H9 (cell line): ENCODE results near the gene AFF1. TPM values are rescaled to one million over a fixed set of nuclear protein-coding genes. Genes with fewer than 3 reads are reported as not detected.

Source experiments
- DNase-seq: peaks from one replicate; pipeline ENCODE4 v3.0.0-alpha.2; 2017
- H2AFZ ChIP-seq: one replicate; pipeline ENCODE4 v1.6.1; 2013; ENCODE audit warnings: mild to moderate bottlenecking, low read length, control low read depth, moderate library complexity
- H2AK5ac ChIP-seq: 2 replicates; pipeline ENCODE4 v1.6.1; 2013; ENCODE audit warnings: low read length, control low read depth, mixed read lengths; ENCODE audit not compliant: insufficient read length
- H2BK120ac ChIP-seq: one replicate; pipeline ENCODE4 v1.6.1; 2013; ENCODE audit warnings: low read depth, mild to moderate bottlenecking, low read length, control low read depth, inconsistent platforms; ENCODE audit not compliant: poor library complexity, severe bottlenecking
- H2BK12ac ChIP-seq: 2 replicates; pipeline ENCODE4 v1.6.1; 2013; ENCODE audit warnings: low read length, control low read depth, mixed read lengths, low read depth; ENCODE audit not compliant: insufficient read length
- H2BK15ac ChIP-seq: 2 replicates; pipeline ENCODE4 v1.6.1; 2013; ENCODE audit warnings: low read depth, low read length, control low read depth
- H2BK20ac ChIP-seq: one replicate; pipeline ENCODE4 v1.6.1; 2013; ENCODE audit warnings: low read depth, mild to moderate bottlenecking, low read length, control low read depth, inconsistent platforms; ENCODE audit not compliant: poor library complexity, severe bottlenecking
- H2BK5ac ChIP-seq: 2 replicates; pipeline ENCODE4 v1.6.1; 2013; ENCODE audit warnings: low read length, control low read depth, mixed read lengths; ENCODE audit not compliant: insufficient read length
- H3K14ac ChIP-seq: 2 replicates; pipeline ENCODE4 v1.6.1; 2013; ENCODE audit warnings: low read length, control low read depth; ENCODE audit not compliant: insufficient read depth
- H3K18ac ChIP-seq: 2 replicates; pipeline ENCODE4 v1.6.1; 2013; ENCODE audit warnings: low read depth, mild to moderate bottlenecking, mixed read lengths, low read length, control low read depth; ENCODE audit not compliant: insufficient read length
- H3K23ac ChIP-seq: 2 replicates; pipeline ENCODE4 v1.6.1; 2013; ENCODE audit warnings: low read length, control low read depth, mixed read lengths, low read depth; ENCODE audit not compliant: insufficient read length
- H3K23me2 ChIP-seq: 2 replicates; pipeline ENCODE4 v1.6.1; 2013; ENCODE audit warnings: low read depth, mild to moderate bottlenecking, mixed read lengths, low read length, control low read depth; ENCODE audit not compliant: insufficient read length, poor library complexity, severe bottlenecking
- H3K27ac ChIP-seq: 2 replicates; pipeline ENCODE4 v1.5.1; 2013; ENCODE audit warnings: low read length, control low read depth, mixed read lengths, low read depth; ENCODE audit not compliant: insufficient read length
- H3K27me3 ChIP-seq: 2 replicates; pipeline ENCODE4 v1.6.1; 2013; ENCODE audit warnings: low read length, control low read depth, inconsistent platforms; ENCODE audit not compliant: insufficient read depth
- H3K4ac ChIP-seq: 2 replicates; pipeline ENCODE4 v1.6.1; 2013; ENCODE audit warnings: low read depth, mild to moderate bottlenecking, control low read depth, inconsistent platforms, low read length, moderate library complexity
- H3K4me1 ChIP-seq: 2 replicates; pipeline ENCODE4 v1.6.1; 2013; ENCODE audit warnings: low read length, control low read depth, inconsistent platforms; ENCODE audit not compliant: insufficient read depth
- H3K4me2 ChIP-seq: 2 replicates; pipeline ENCODE4 v1.6.1; 2013; ENCODE audit warnings: low read length, control low read depth, mixed read lengths; ENCODE audit not compliant: insufficient read length, insufficient read depth
- H3K56ac ChIP-seq: 2 replicates; pipeline ENCODE4 v1.6.1; 2013; ENCODE audit warnings: low read depth, mild to moderate bottlenecking, mixed read lengths, low read length, control low read depth; ENCODE audit not compliant: insufficient read length
- H3K79me1 ChIP-seq: 2 replicates; pipeline ENCODE4 v1.6.1; 2013; ENCODE audit warnings: low read depth, mild to moderate bottlenecking, moderate library complexity, low read length, control low read depth, inconsistent platforms; ENCODE audit not compliant: insufficient read depth, poor library complexity, severe bottlenecking
- H3K79me2 ChIP-seq: 2 replicates; pipeline ENCODE4 v1.6.1; 2013; ENCODE audit warnings: low read length, control low read depth, inconsistent platforms; ENCODE audit not compliant: insufficient read depth
- H3K9ac ChIP-seq: 2 replicates; pipeline ENCODE4 v1.6.1; 2013; ENCODE audit warnings: low read length, control low read depth, mixed read lengths; ENCODE audit not compliant: insufficient read length; ENCODE audit errors: extremely low read depth
- H3K9me3 ChIP-seq: one replicate; pipeline ENCODE4 v1.6.1; 2013; ENCODE audit warnings: low read depth, low read length, inconsistent platforms; ENCODE audit not compliant: control insufficient read depth
- H3T11ph ChIP-seq: one replicate; pipeline ENCODE4 v1.6.1; 2013; ENCODE audit warnings: mild to moderate bottlenecking, low read length, control low read depth, inconsistent platforms
- H4K20me1 ChIP-seq: one replicate; pipeline ENCODE4 v1.6.1; 2013; ENCODE audit not compliant: control insufficient read depth, insufficient read length, insufficient read depth
- H4K5ac ChIP-seq: 2 replicates; pipeline ENCODE4 v1.6.1; 2013; ENCODE audit warnings: low read depth, mild to moderate bottlenecking, mixed read lengths, low read length, control low read depth; ENCODE audit not compliant: insufficient read length
- H4K8ac ChIP-seq: replicated peaks from 2 replicates; pipeline ENCODE4 v1.6.1; 2013; ENCODE audit warnings: low read length, control low read depth, mixed read lengths, low read depth; ENCODE audit not compliant: insufficient read length
- H4K91ac ChIP-seq: 2 replicates; pipeline ENCODE4 v1.6.1; 2013; ENCODE audit warnings: low read depth, mild to moderate bottlenecking, moderate library complexity, mixed read lengths, low read length, control low read depth; ENCODE audit not compliant: insufficient read length
- H3K27ac Mint-ChIP-seq, 3 experiments: 2 replicates in 2 of 3; 3 replicates in 1 of 3; pipeline ENCODE4 v1.8.0; 2020 to 2021; ENCODE audit warnings: mixed read lengths in 3 of 3, mild to moderate bottlenecking in 1 of 3, moderate library complexity in 1 of 3
- H3K27me3 Mint-ChIP-seq: 2 replicates; pipeline ENCODE4 v1.8.0; 2021; ENCODE audit warnings: low read depth, mild to moderate bottlenecking, moderate library complexity, mixed read lengths
- H3K36me3 Mint-ChIP-seq, 3 experiments: 2 replicates in 2 of 3; 3 replicates in 1 of 3; pipeline ENCODE4 v1.8.0; 2020 to 2021; ENCODE audit warnings: low read depth in 3 of 3, mixed read lengths in 3 of 3; ENCODE audit not compliant: insufficient read depth in 1 of 3
- H3K4me1 Mint-ChIP-seq, 2 experiments: 2 replicates each; pipeline ENCODE4 v1.8.0; 2020; ENCODE audit warnings: mixed read lengths in 2 of 2
- H3K4me3 Mint-ChIP-seq, 2 experiments: 2 replicates in 1 of 2; 3 replicates in 1 of 2; pipeline ENCODE4 v1.8.0; 2020 to 2021; ENCODE audit warnings: mild to moderate bottlenecking in 2 of 2, mixed read lengths in 2 of 2, moderate library complexity in 1 of 2
- H3K9me3 Mint-ChIP-seq, 2 experiments: 2 replicates in 1 of 2; 3 replicates in 1 of 2; pipeline ENCODE4 v1.8.0; 2020; ENCODE audit warnings: mild to moderate bottlenecking in 2 of 2, mixed read lengths in 2 of 2, moderate library complexity in 1 of 2
- WGBS: extraction: QIAGEN DNeasy Blood & Tissue Kit; methylation state at CpG from one replicate; pipeline ENCODE4 v1.1.7; 2013; ENCODE audit warnings: missing lambda C conversion rate, low lambda C conversion rate, mixed read lengths; ENCODE audit not compliant: insufficient read length; ENCODE audit errors: extremely low coverage; 5-methylcytosine and 5-hydroxymethylcytosine counted together
- total RNA-seq: library from RNA; stranded (reverse); gene quantifications from 2 replicates; pipeline ENCODE4 v1.2.1, GENCODE V29; 2021
- TF ChIP-seq, protein P1 (sequence below): fragments of 200-600 bp; sonication (generic); conservative IDR thresholded peaks from 3 replicates; pipeline ENCODE4 v1.8.0; 2021; ENCODE audit warnings: antibody characterized with exemption, mild to moderate bottlenecking

The AFF1 gene
- total RNA-seq, 1 experiment from 2014 or later, result 74.5 TPM

GRCh38 chr4:87069037-87069742, 134.4 kb downstream of the AFF1 start:
- Histone ChIP-seq H3K23me2 (no peaks in the 10 kb centered on the region), H2BK120ac (no peak overlapping the region), H3K18ac (no peak overlapping the region), H4K20me1 (peaks cover 7% of the 10 kb centered on the region), H4K5ac (no peak overlapping the region), H3K27me3 (no peaks in the 10 kb centered on the region), H3T11ph (no peak overlapping the region), H2BK15ac (no peak overlapping the region), H4K8ac (no peak overlapping the region), H3K9me3 (no peaks in the 10 kb centered on the region), H3K56ac (no peak overlapping the region), H3K79me2 (peaks cover 2% of the 10 kb centered on the region; the same call in 1 of the 2 replicates), H3K79me1 (peaks cover 9% of the 10 kb centered on the region), H3K4me2 (no peak overlapping the region), H3K4ac (no peak overlapping the region), H2BK20ac (no peak overlapping the region), H3K23ac (no peak overlapping the region), H2AK5ac (no peak overlapping the region), H2BK5ac (no peak overlapping the region), H4K91ac (no peak overlapping the region), H2AFZ (no peak overlapping the region), H2BK12ac (no peak overlapping the region), H3K14ac (no peak overlapping the region), H3K9ac (no peak overlapping the region), H3K4me1 (peaks cover 8% of the 10 kb centered on the region), H3K27ac (no peak overlapping the region)
- no peak for DNase-seq
- H3K27ac Mint-ChIP-seq, result peak overlapping the region in 2 of 3 experiments; percentile 27 to 52; a peak in 2 of 7 replicates
- H3K36me3 Mint-ChIP-seq, result peaks cover 1 to 11% (median 9%) of the 10 kb centered on the region in 3 experiments; a peak in 6 of 7 replicates
- peaks cover 24 to 37% of the 10 kb centered on the region in 2 experiments for H3K4me1 Mint-ChIP-seq
- no peaks in the 10 kb centered on the region for H3K9me3 Mint-ChIP-seq
- no CpG with 5 or more reads among the region's 3 CpGs for WGBS
- no peak overlapping the region for H3K4me3 Mint-ChIP-seq
- TF ChIP-seq, protein P1, sequence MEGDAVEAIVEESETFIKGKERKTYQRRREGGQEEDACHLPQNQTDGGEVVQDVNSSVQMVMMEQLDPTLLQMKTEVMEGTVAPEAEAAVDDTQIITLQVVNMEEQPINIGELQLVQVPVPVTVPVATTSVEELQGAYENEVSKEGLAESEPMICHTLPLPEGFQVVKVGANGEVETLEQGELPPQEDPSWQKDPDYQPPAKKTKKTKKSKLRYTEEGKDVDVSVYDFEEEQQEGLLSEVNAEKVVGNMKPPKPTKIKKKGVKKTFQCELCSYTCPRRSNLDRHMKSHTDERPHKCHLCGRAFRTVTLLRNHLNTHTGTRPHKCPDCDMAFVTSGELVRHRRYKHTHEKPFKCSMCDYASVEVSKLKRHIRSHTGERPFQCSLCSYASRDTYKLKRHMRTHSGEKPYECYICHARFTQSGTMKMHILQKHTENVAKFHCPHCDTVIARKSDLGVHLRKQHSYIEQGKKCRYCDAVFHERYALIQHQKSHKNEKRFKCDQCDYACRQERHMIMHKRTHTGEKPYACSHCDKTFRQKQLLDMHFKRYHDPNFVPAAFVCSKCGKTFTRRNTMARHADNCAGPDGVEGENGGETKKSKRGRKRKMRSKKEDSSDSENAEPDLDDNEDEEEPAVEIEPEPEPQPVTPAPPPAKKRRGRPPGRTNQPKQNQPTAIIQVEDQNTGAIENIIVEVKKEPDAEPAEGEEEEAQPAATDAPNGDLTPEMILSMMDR, result no peak
- no peaks in the 10 kb centered on the region for H3K27me3 Mint-ChIP-seq
